Left ventricle myocardium inferior (tissue), 1 donor: ENCODE results near the gene PLK5. TPM values are rescaled to one million over a fixed set of nuclear protein-coding genes. Genes with fewer than 3 reads are reported as not detected.
"Not testable (repeated sequence)": the region's sequence is repeated elsewhere in the genome, so short reads cannot be mapped to it uniquely, and the experiment has no call there.

Experiments
- DNase-seq: peaks from one replicate; pipeline ENCODE4 v3.0.0-alpha.2; 2020
- H3K27ac ChIP-seq: fragments of 200-600 bp; replicated peaks from 2 replicates; pipeline ENCODE4 v1.8.0; 2021
- H3K27me3 ChIP-seq: fragments of 200-600 bp; 2 replicates; pipeline ENCODE4 v1.8.0; 2021; ENCODE audit warnings: low read depth
- H3K36me3 ChIP-seq: fragments of 200-600 bp; 2 replicates; pipeline ENCODE4 v1.8.0; 2021
- H3K4me1 ChIP-seq: fragments of 200-600 bp; 2 replicates; pipeline ENCODE4 v1.8.0; 2021
- H3K4me3 ChIP-seq: fragments of 200-600 bp; 2 replicates; pipeline ENCODE4 v1.8.0; 2021; ENCODE audit warnings: mild to moderate bottlenecking, moderate library complexity
- H3K9me3 ChIP-seq: fragments of 200-600 bp; replicated peaks from 2 replicates; pipeline ENCODE4 v1.8.0; 2021
- intact Hi-C: fragments of 100-400 bp; cut with micrococcal nuclease; formaldehyde crosslinking; loops from one replicate; pipeline ENCODE4 v1.11.0; 2022
- total RNA-seq: library from RNA; stranded (reverse); fragmentation: NEBNext Ultra II Directional; extraction: Animal tissue kit (Norgen Biotek cat#: 25700); gene quantifications from one replicate; pipeline ENCODE4 v1.2.1, GENCODE V29; 2021
- TF ChIP-seq, protein P1 (sequence below): fragments of 200-600 bp; IDR thresholded peaks from 2 replicates; pipeline ENCODE4 v1.8.0; 2021; ENCODE audit warnings: antibody characterized with exemption, mild to moderate bottlenecking, borderline replicate concordance
- donor health status: DM: no; HTN: yes; CAD: no; lungs with severe emphysema.

The PLK5 gene
- total RNA-seq, 1 donor from 2014 or later = not detected

DNA sequence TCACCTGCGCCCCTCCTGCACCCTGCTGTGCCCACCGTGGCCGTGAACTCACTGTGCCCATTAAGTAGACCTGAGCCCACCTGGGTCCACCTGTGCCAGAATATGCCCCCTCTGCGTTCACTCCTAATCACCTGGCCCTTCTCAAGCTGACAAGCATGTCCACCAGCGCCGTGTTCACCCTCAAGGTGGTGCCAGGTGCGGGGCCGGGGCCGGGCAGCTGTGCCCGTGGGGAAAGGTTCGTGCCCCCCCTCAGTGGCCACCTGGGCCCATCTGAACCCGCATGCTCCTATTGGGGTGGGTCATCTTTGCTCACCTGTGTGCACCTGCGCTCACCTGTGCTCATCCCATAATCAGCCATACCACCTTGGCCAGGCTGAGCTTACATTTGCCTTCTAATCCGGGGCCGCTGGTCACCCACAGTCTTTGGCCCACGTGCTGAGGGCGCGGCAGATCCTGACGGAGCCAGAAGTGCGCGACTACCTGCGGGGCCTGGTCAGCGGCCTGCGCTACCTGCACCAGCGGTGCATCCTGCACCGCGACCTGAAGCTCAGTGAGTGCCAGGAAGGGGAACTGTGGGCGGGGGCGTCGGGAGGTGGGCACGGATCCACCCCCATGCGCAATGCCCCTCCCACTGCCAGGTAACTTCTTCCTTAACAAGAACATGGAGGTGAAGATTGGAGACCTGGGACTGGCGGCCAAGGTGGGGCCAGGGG, 2.3 kb downstream of the PLK5 start:
- Histone ChIP-seq H3K4me3 (no peak overlapping the region), H3K4me1 (peaks cover 12% of the 10 kb centered on the region), H3K27ac (no peak overlapping the region), H3K27me3 (peaks cover 92% of the 10 kb centered on the region), H3K36me3 (no peaks in the 10 kb centered on the region), H3K9me3 (no peaks in the 10 kb centered on the region)
- TF ChIP-seq, protein P1, sequence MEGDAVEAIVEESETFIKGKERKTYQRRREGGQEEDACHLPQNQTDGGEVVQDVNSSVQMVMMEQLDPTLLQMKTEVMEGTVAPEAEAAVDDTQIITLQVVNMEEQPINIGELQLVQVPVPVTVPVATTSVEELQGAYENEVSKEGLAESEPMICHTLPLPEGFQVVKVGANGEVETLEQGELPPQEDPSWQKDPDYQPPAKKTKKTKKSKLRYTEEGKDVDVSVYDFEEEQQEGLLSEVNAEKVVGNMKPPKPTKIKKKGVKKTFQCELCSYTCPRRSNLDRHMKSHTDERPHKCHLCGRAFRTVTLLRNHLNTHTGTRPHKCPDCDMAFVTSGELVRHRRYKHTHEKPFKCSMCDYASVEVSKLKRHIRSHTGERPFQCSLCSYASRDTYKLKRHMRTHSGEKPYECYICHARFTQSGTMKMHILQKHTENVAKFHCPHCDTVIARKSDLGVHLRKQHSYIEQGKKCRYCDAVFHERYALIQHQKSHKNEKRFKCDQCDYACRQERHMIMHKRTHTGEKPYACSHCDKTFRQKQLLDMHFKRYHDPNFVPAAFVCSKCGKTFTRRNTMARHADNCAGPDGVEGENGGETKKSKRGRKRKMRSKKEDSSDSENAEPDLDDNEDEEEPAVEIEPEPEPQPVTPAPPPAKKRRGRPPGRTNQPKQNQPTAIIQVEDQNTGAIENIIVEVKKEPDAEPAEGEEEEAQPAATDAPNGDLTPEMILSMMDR = no peak
- no peak for DNase-seq
- intact Hi-C loops = no loop called here

DNA sequence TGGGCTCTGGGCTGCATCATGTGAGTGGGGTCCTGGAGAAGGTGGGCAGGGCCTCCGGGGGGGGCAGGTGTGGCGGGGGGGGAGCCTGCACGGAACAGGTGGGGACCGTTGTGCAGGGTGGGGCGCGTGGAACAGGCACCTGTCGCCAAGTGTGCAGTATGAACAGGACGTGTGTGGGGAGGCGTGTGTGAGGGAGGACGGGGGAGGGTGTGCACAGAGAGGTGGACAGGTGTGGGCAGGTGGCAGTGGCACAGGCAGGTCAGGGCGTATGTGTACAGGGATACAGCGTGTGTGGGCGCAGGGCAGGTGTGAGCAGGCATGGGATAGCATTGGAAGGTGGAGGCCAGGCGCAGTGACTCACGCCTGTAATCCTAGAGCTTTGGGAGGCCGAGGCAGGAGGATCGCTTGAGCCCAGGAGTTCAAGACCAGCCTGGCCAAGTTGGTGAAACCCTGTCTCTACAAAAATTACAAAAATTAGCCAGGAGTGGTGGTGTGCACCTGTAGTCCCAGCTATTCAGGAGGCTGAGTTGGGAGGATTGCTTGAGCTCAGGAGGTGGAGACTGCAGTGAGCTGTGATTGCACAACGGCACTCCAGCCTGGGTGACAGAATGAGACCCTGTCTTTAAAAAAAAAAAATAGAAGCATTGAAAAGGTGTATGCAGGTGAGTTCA, 3.2 kb downstream of the PLK5 start:
- Histone ChIP-seq H3K4me1 (peaks cover 4% of the 10 kb centered on the region), H3K4me3 (no peak overlapping the region), H3K27me3 (peaks cover 94% of the 10 kb centered on the region), H3K9me3 (no peaks in the 10 kb centered on the region), H3K36me3 (no peaks in the 10 kb centered on the region), H3K27ac (no peak overlapping the region)
- intact Hi-C loops = no loop called here
- TF ChIP-seq, protein P1 = no peak
- no peak for DNase-seq

DNA sequence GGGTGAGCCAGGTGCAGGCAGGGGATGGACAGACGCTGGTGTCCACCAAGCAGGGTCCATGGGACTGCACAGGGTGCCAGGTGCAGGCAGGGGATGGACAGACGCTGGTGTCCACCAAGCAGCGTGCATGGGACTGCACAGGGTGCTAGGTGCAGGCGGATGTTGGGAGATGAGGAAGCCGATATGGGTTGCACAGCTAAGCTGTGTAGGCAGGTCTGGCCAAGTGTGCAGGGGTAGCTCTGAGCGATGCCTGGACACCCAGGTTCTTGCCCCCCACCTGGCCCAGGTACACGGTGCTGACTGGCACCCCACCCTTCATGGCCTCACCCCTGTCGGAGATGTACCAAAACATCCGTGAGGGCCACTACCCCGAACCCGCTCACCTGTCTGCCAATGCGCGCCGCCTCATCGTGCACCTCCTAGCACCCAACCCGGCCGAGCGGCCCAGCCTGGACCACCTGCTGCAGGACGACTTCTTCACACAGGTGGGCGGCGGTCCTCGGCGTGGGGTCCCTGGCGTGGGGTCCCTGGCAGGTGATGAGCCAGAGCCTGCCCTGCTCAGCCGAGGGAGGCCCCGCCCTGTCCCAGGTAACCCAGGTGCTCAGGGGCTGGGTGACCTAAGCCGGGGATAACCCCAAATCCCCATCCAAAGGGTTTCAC, 3.9 kb downstream of the PLK5 start:
- peaks cover 4% of the 10 kb centered on the region for H3K4me1 ChIP-seq
- H3K9me3 ChIP-seq = no peaks in the 10 kb centered on the region
- DNase-seq = no peak
- TF ChIP-seq, protein P1 = no peak
- H3K27me3 ChIP-seq = peaks cover 95% of the 10 kb centered on the region
- intact Hi-C loops = no loop called here
- no peaks in the 10 kb centered on the region for H3K36me3 ChIP-seq
- H3K4me3 ChIP-seq = no peak overlapping the region
- H3K27ac ChIP-seq = no peak overlapping the region

DNA sequence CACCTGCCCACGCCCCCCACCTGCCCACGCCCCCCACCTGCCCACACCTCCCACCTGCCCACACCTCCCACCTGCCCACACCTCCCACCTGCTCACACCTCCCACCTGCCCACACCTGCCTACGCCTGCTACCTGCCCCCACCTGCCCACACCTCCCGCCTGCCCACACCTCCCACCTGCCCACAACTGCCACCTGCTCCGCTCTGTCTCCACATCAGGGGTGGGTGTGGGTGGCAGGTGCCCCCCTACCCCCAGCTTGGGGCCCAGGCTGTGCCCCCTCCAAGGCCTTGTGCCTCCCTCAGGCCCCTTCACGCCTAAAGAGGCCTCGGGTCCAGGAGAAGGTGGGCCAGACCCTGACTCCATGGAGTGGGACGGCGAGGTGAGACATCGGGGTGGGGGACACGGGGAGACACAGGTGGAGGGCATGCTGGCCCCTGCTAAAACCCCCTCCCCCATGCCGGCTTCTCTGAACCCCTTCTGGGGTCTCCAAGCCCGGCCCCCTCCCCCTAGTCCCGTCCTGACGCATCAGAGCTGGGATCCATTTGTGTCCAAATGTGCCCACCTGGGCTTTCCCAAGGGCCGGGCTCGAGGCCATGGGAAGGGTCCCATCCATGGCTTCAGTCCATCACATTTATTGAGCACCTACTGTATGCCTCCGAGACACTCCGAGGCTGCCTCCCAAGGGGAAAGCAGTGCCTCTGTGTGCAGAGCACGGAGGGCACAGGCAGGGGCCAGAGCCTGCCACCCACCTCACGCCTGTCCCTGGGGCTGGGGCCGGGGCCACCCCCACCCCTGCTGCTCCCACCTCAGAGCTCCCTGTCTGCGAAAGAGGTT, 4.9 kb downstream of the PLK5 start:
- peaks cover 4% of the 10 kb centered on the region for H3K4me1 ChIP-seq
- no peaks in the 10 kb centered on the region for H3K9me3 ChIP-seq
- intact Hi-C loops = no loop called here
- no peaks in the 10 kb centered on the region for H3K36me3 ChIP-seq
- H3K4me3 ChIP-seq = no peak overlapping the region
- H3K27ac ChIP-seq = no peak overlapping the region
- peaks cover 95% of the 10 kb centered on the region for H3K27me3 ChIP-seq
- TF ChIP-seq, protein P1 = no peak
- no peak for DNase-seq

DNA sequence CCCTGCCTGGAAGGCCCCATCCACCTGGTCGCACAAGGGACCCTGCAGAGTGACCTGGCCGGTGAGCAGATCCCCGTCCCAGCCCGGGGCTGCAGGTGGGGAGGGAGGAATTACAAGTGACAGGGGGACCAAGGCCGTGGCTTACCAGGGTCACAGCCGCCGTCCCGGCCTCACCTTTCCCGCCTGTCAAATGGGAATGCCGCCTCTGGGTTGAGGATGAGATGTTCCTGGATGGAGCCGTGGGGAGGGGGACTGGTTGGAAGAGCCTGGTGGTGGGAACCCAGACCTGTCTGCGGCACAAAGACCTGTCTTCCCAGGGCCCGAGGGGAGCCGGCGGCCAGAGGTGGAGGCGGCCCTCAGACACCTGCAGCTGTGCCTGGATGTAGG, 5.5 kb downstream of the PLK5 start:
- Histone ChIP-seq H3K4me1 (no peaks in the 10 kb centered on the region), H3K9me3 (no peaks in the 10 kb centered on the region), H3K4me3 (no peak overlapping the region), H3K36me3 (no peaks in the 10 kb centered on the region), H3K27ac (no peak overlapping the region), H3K27me3 (peaks cover 90% of the 10 kb centered on the region)
- TF ChIP-seq, protein P1 = no peak
- no peak for DNase-seq
- intact Hi-C loops = no loop called here

DNA sequence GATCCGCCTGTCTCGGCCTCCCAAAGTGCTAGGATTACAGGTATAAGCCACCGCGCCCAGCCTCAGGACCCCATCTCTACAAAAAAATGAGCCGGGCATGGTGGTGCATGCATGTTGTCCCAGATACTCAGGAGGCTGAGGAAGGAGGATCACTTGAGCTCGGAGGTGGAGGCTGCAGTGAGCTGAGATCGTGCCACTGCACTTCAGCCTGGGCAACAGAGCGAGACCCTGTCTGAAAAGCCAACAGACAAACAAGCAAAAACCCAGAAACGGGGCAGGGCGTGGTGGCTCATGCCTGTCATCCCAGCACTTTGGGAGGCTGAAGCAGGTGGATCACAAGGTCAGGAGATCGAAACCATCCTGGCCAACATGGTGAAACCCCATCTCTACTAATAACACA, 7.0 kb downstream of the PLK5 start:
- intact Hi-C loops, H3K36me3 ChIP-seq, H3K4me3 ChIP-seq, H3K9me3 ChIP-seq, DNase-seq, H3K4me1 ChIP-seq, H3K27ac ChIP-seq: not testable (repeated sequence)
- peaks cover 86% of the 10 kb centered on the region for H3K27me3 ChIP-seq
